Central memory CD4-positive, alpha-beta T cell (primary cell): ENCODE results near the gene CCDC149.

Experiments
- DNase-seq: peaks from one replicate; pipeline ENCODE4 v3.0.0; 2022

Gene CCDC149

DNA sequence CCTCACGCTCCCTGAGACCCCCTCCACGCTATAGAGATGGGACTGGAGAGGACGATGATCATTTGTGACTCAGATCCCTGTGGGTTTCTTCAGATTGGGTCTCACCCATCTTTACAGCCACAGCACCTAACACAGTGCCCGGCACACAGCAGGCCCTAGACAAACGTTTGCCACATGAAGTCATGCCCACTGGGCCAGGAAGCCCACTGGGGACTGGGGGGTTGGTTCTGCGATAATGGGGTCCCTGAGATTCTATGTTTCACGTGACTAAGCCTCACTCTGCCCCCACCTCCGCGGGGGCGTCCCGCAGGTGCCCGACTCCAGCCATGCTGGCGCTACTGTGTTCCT is 113.7 kb downstream of the CCDC149 start:
- no peak for DNase-seq

DNA sequence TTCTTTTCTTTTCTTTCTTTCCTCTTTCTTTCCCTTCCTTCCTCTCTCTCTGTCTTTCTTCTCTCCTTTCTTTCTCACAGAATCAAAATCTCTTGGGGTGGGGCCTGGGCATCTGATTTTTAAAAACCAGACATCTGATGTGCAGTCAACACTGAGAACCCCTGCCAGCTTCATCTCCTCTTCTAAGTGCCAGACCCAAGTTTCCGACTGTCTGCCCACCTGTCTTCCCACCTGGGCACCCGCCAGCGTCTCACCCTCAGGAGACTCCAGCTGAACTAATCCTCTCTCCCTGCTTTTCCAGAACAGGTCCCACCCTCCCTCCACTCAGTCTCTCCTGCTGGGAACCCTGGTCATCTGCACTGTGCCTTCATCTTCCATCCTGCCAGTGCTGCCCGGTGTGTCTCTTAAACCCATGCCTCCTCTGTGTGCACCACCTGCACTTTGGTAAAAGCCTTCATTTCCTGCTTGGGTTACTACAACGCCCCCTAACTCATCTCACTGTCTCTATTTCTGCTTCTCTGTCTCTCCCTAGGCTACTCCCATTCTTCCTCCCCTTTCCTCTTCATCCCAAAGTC is 114.7 kb downstream of the CCDC149 start:
- no peak for DNase-seq

DNA sequence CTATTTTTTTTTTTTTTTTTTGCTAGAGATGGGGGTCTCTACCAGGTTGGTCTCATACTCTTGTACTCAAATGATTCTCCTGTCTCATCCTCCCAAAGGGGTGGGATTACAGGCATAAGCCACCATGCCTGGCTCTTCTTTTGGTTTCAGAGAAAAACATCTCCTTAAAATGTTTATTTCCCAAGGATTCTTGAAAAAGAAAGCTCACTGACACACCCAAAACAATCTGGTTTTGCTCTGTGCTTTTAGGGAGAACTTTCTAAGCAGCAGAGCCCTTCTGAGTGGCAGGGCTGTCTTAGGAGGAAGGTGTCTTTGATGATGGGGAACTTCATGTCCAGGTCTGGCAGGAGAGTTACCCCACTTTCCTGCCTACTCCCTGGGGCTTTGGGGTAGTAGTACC is 116.2 kb downstream of the CCDC149 start:
- DNase-seq: no peak

DNA sequence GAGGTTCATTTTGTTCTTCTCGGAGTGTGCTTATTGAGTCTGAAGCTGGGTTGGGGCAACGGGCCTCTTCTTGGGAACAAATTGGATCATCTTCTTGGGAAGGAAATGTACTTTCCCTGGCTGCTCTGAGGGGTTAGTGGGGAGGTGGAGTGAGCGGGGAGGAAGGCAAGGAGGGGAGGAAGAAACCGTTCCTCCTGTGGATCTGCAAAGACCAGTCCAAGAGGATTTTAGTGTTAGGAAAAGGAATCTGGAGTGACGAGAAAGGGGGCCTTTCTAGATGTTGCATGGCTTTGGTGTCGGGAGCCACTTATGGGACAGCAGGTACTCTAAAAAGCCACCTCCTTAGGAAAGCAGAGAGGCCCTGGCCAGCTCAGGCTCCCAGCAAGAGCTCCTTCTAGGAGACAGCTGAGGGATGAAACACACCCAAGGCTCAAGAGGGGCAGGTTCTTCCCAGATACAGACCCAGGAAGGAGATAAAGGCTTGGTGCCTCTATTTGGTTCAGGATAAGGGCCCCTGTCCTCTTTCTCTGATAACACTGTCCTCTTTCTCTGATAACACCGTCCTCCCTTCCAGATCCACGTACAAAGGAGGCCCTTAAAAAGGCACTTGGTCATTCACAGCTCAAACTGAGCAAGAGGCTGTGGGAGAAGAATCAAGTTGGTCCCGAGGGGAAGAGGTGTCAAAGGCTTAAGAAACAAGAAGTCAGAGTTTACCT is 117.0 kb downstream of the CCDC149 start:
- no peak for DNase-seq

DNA sequence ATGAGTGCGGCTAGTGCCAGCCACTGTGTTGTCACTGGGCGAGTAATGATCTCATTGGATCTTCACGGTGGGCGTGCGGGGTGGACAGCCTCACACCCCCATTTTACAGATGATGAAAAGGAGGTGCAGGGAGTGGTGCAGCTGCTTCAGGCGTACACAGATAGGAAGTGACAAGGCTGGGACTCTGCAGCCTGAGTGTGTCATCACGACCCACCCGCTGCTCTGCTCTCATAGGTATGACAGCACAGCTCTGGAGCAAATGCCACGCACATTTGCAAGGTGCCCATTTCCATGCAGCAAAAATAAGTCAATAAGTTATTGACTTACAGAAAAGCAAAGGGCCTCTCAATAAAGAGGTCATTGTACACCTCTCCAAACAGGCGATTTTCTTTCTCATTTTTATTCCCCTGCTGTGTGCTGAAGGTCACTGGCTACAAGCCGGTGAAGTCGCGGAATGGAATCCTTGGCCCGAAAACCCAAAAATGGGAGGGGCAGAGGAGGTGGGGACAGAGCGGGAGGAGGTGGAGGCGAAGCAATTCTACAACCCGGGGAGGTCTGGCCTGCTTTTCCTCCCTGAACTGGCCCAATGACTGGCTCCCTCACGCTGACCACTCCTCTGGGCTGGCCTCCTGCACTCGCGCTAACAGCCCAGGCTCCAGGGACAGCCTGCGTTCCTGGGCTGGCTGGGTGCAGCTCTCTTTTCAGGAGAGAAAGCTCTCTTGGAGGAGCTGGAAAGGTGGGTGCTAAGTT is 117.8 kb downstream of the CCDC149 start, which contains the start of gene SOD3:
Gene SOD3, plus strand, starts transcription at position 658 of the 750 bp plus-strand sequence. CDS start 3,949 bp downstream, outside the sequence.
- no peak for DNase-seq

DNA sequence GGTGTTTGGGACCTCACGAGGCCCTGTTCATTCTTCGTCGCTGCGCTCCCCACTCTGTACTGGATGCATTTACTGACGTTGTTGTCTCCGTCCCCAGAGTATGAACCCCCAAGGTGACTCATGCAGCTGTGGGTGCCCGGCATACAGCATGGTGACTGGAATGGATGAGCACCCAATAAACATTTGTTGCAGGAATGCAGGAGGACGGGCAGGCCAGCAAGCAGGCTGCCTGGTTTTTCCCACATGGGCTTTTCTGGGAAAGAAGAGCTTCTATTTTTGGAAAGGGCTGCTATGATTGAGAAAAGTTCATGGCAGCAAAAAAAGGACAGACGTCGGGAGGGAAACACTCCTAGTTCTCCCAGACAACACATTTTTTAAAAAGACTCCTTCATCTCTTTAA is 118.4 kb downstream of the CCDC149 start:
- no peak for DNase-seq

DNA sequence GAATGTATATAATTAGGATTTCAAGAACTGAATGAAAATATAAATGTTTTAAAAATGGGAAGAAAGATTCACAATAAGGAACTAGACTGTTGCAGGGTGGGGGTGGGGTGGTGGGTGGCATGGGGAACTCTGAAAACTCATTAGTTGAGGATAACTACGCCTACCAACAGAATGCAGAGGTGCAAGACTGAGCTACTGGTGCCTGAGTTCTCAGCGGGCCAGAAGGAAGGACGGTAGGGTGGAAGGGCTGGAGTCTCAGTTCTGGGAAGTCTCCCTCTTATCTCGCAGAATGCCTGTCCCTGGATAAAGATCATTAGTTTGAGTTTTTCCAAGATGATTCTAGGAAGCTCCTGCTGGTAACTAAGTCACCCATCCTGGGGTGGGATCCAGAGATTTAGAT is 118.8 kb downstream of the CCDC149 start:
- no peak for DNase-seq

DNA sequence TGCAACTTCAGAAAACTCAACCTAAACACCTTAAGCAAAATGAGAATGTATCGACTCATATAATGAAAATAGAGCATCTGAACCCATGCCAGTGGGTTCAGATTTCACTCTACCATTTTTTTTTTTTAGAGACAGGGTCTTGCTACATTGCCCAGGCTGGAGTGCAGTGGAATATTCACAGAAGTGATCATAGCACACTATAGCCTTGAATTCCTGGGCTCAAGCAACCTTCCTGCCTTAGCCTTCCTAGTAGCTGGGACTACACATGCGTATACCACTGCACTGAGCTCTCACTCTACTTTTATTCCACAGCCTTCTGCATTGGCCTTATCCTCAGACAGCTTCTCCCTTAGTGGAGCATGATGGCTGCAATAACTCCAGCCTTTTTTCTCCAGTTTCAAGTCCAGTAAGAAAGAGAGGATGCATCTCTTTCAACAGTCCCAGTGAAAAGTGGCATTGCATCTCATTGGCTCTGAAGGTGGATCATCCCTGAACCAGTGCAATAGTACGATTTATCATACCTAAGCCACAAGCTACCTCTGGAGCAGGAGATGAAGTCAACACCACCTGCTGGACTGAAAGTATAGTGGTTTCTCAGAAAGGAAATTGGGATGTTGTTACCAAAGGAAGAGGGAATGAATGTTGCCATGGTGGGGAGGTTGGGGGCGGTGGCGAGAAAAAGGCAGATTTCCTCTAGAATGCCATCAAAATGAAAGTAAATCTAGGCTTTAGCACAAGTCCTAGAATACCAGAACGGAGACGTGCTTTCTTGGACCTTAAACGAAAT is 119.4 kb downstream of the CCDC149 start:
- no peak for DNase-seq

DNA sequence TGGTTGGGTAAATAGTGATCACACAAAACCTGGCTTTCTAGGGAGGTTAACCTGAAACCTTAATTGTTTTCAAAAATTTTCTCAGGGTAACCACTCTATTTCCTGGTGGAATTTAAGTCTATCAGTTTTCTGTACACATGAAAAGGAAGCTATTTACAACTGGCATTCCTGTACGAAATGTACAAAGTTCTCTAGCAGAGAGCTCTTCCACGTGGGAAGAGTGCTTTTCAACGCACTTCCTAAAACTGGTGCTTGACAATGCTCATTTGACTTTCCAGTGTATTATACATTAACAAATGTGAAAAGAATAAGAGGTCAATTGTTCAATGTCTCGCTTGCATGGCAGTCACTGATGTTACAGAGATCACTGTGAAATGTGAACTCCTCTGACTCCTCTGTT is 120.3 kb downstream of the CCDC149 start:
- DNase-seq: no peak

DNA sequence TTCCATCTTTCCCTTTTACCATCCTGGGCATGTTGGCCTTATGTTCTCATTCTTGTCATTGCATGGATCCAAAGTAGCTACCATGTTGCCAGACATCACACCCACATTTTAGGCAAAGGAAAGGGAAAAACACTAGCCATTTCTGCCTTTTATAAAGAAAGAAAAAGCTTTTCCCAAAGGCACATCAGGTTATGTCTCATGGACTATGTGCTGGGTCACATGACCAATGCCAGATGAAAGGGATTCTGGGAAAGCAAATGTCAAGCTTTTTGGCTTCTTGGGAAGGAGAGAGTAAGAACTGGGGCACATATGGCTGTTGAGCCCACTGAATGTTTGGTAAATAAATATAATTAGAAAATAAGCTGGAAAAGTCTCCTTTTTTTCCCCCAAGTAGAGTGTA is 121.8 kb downstream of the CCDC149 start:
- DNase-seq: no peak

DNA sequence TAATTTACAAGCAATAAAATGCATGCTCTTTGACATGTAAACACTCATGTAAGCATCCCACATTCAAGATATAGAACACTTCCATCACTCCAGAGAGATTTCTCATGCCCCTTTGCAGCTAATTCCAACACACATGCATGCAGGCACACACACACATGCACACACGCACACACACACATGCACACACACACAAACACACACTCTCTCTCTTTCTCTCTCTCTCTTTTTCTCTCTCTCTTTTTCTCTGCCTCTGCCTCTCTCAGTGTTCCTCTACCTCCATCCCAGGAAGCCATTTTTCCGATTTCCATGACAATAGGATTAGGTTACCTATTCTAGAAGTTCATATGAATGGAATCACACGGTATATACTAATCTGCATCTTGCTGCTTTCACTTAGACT is 129.3 kb downstream of the CCDC149 start:
- DNase-seq: no peak

DNA sequence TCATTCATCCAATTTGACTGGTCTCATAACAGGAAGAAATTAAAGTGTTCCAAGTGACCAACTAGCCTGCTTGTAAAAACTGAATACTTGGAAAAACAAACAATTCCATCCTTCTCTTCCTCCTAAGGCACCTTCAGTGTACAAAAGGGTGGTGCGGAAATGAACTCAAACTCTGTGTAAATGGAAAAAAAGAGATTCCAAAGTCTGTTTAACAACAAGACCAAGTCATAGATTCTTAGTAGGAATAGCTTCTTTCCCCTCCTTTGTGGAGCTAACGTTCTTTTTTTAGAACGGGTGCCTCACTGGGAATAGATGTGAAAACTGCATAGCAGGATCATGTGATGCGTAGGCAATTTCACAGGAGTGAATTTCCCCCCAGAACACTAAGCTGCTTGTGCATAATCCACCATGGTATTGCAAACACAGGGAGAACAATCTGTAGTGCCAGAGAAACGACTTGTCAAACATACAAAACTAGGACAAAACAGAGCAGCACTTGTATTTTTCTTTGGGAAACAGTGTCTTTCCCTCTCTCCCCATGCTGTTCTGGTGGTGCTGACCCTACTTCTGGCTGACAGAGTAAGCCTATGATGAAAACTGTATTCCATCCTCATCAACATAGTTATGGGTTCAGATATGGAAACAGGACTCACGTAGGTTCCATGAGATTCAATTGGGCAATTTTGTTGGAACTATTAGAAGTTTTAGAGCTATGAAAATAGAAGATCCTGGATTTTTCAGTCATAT is 130.7 kb downstream of the CCDC149 start:
- DNase-seq: no peak

DNA sequence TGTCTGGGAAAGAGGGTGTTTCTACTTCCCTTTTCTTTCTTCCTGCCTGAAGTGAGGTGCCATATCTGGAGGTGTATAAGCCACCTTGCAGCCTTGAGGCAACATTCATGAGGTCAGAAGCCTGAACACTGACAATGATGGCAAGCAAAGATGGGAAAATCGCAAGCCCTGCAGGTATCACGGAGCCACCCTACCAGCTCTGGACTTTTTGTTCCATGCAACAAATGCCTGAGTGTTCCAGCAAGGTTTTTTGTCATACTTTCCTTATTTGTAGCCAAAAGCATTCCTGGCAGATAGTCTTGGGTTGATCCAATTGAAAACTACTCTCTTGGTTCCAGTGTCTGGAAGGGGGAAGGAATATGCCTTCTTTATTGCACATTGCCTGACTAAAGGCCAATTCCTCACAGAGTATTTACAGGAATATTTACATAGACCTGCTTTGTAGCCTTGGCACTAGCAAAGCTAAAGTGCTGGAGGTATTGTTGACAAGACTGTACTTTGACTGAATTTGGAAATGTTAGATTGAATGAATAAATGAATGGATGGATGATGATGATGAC is 131.8 kb downstream of the CCDC149 start:
- DNase-seq: no peak

DNA sequence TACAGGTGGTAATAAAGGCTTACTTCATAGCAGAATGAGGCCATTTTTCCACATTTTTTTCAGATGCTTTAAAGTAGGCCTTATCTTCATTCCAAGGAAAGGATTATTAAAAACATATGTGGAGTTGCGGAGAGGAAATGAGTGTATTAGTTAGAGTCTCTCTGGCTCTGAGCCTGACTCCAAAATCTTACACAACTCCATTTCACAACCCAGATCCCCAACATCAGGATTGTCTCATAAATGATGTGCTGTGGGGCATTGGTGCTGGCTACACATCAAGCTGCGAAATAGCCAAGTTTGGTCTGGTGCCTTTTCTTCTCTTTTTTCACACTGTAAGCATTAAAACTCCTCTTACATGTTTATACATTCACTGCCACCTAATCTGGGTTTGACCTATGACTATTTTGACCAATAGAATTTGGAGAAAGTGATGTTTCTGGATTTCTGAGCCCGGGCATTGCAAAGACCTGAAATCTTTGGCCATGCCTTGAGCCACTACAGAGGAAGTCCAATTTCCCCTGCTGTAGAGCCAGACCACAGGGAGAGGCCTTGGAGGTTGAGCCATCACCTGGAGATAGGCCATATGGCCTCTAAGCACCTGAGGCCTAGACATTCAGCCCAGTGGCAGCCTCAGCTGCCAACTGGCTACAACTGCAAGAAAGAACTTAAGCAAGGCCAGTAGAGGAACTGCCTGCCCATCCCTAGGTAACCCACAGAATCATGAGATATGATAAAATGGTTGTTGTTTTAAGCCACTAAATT is 134.2 kb downstream of the CCDC149 start:
- DNase-seq: no peak

DNA sequence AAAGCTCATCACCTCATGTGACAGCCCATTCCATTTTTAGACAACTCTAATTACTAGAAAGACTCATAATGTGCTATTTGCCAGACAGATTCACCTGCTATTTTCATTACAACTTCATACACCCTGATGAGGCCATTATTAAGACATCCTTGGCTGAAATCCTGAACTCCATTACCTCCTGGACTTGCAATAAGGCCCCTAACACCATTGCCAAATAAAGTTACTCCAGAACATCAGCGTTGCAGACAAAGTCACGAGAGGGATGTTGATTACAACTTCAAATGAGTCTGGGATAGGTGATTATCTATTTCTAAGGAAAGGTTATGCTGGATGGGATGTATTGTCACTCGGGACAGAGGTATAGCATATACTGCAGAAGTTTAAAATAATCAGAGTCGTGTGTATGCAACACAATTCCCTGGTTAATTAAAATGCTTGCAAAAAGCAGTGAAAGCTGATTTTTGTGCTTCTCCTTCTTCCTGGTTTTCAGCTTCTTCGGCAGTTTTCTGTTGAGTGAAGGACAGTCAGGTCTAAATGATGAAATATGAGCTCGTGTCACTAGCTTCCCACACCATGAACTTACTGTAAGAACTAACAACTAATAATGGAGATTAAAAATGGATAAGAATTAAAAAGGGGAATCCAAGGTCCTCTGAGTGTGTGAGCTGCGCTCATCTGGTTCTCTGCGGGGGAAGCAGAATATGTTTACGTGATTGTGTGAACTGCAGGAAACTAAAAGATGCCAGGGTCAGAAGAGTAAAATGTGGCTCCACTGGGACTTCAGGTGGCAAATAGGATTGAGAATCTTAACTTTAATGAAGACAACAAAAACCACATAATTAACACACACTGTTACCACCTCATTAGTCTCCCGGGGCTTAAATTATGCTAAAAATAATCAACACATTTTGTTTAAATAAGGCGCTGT is 135.0 kb downstream of the CCDC149 start:
- DNase-seq: no peak

DNA sequence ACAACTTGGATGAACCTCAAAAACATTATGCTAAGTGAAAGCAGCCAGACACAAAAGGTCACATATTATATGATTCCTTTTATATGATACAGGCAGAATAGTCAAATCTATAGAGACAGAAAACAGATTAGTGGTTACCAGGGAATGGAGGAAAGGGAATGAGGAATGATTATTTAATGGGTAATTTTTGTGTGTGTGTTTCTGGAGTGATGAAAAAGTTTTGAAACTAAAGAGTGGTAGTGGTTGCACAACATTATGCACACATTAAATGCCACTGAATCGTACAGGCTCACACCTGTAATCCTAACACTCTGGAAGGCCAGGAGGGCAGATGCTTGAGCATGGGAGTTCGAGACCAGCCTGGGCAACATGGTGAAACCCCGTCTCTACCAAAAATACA is 137.1 kb downstream of the CCDC149 start:
- no peak for DNase-seq

DNA sequence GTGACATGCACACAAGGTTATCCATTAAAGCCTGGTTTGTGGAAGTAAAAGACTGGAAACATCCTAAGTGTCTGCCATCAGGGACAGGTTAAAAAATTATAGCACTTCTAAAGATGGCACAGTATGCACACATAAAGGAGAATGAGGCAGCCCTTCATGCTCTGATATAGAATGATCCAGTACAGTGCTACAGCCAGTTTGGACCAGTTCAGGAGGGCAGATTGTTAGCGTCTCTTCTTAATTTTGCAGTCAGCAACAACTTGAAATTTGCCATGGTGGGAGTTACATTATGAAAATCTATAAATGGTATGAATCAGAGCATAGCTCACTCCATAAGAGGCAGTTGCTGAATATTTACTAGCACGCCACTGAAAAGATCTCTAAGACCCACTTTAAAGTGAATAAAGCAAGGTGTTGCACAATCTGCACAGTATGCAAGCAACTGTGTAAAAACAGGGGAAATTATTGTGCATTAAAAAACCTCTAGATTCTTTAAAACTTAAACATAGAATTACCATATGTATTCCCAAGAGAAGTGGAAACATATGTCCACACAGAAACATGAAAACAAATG is 137.7 kb downstream of the CCDC149 start:
- no peak for DNase-seq

DNA sequence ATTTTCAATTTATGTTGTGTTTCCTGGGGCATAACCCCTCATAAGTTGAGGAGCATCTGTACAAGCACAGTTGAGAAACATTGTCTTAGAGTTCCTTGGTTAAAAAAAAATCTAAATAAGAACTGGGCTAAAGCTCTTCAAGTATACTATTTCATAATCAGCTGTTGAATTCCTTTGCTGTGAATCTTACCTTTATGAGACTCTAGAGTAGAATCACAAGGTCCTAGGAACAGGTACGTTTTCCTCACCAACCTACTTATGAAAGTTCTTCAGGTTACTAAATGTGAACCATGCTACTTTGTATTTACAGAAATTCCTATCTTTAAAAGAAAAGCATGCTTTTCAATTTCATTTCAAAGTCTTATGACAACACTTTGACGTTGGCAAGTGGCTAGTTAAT is 138.4 kb downstream of the CCDC149 start:
- no peak for DNase-seq

DNA sequence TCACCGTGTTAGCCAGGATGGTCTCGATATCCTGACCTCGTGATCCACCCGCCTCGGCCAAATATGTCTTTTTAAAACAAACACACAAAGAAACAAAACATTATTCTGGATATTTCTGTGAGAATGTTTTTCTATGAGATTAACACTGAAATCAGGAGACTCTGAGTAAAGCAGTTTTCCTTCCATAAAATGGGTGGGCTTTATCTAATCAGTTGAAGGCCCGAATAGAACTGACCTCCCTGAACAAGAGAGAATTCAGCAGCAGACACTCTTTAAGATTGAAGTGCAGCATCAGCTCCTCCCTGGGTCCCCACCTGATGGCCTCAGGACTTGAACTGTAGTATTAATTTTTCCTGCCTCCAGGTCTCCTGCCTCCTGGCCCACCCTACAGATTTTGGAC is 139.9 kb downstream of the CCDC149 start:
- DNase-seq: no peak
